ENCODE measurements around the gene ITGB3.

- TF ChIP-seq POLR2AphosphoS5 (IDR thresholded peaks at IDR 0.05) (no peak), CTCF (IDR thresholded peaks at IDR 0.05) (no peak), POLR2A (IDR thresholded peaks at IDR 0.05) (no peak)
Observed at GRCh38 chr17:47317119-47317518, 63.5 kb downstream of the ITGB3 start.
